HCT116 (cell line): ENCODE measurements around the gene SGF29.

Experiments
- ELF1 ChIP-seq: IDR thresholded peaks from 2 replicates; pipeline ENCODE4 v1.6.1; 2012; ENCODE audit warnings: low read depth, borderline replicate concordance
- TF ChIP-seq, protein P1 (sequence below), 3 experiments: fragments of 200-600 bp in 1 of 3; sonication (generic) in 1 of 3; IDR thresholded peaks in 2 of 3; conservative IDR thresholded peaks in 1 of 3; 2 replicates each; pipeline ENCODE4 v1.5.1; 2012 to 2017; ENCODE audit warnings: low read depth in 2 of 3, low read length in 2 of 3, antibody characterized with exemption in 1 of 3, borderline replicate concordance in 1 of 3, control low read depth in 1 of 3, mild to moderate bottlenecking in 1 of 3, mixed read lengths in 1 of 3, mixed run types in 1 of 3, moderate library complexity in 1 of 3; ENCODE audit not compliant: insufficient read depth in 1 of 3

DNA sequence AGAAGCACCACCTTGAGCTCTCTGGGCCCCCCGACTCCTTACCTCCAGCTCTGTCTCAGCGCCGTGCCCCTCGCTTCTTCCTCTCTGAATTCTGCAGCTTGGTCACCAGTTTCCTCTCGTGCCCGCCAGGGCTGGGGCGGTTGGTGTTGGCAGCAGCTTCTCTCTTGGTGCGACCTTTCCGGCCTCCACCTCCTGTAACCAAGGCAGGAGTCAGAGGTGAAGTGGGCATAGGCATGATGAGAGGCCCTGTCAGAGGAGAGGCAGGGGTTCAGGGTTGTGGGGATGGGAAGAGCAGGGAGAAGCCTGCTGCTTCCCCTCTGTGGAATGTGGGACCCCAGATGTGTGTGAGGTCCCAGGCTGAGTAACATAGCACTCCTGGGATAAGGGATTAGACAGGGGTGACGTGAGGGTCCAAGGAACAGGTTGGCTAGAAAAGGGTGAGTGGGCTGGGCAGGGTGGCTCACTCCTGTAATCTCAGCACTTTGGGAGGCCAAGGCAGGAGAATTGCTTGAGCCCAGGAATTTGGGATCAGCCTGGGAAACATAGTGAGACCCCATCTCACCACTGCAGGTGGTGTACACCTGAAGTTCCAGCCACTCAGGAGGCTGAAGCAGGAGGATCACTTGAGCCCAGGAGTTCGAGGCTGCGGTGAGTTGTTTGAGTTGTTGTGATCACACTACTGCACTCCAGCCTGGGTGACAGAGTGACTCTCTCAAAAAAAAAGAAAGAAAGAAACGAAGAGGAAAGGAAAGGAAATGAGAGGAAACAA, 15.6 kb upstream of the SGF29 start:
- no peak for TF ChIP-seq ELF1
- TF ChIP-seq, protein P1, sequence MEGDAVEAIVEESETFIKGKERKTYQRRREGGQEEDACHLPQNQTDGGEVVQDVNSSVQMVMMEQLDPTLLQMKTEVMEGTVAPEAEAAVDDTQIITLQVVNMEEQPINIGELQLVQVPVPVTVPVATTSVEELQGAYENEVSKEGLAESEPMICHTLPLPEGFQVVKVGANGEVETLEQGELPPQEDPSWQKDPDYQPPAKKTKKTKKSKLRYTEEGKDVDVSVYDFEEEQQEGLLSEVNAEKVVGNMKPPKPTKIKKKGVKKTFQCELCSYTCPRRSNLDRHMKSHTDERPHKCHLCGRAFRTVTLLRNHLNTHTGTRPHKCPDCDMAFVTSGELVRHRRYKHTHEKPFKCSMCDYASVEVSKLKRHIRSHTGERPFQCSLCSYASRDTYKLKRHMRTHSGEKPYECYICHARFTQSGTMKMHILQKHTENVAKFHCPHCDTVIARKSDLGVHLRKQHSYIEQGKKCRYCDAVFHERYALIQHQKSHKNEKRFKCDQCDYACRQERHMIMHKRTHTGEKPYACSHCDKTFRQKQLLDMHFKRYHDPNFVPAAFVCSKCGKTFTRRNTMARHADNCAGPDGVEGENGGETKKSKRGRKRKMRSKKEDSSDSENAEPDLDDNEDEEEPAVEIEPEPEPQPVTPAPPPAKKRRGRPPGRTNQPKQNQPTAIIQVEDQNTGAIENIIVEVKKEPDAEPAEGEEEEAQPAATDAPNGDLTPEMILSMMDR (IDR thresholded peaks at IDR 0.05 in 2 of 3, conservative IDR thresholded peaks at IDR 0.05 in 1 of 3; ENCODE audit: borderline replicate concordance in 1 of 3, insufficient read depth in 1 of 3, low read depth in 2 of 3, low read length in 2 of 3) = no peak
